Testis (tissue), 2 donors: ENCODE results near the gene PRR15.

Experiments
- CTCF ChIP-seq, 3 experiments: fragments of 450-650 bp in 2 of 3; fragments of 200-600 bp in 1 of 3; sonication (generic) in 1 of 3; IDR thresholded peaks; one replicate each; pipeline ENCODE4 v1.5.1; 2016 to 2019; ENCODE audit warnings: antibody characterized with exemption in 3 of 3, mild to moderate bottlenecking in 2 of 3, moderate library complexity in 1 of 3
- POLR2A ChIP-seq: fragments of 450-650 bp; IDR thresholded peaks from one replicate; pipeline ENCODE4 v1.6.1; 2017; ENCODE audit warnings: antibody characterized with exemption, mild to moderate bottlenecking, moderate library complexity

DNA sequence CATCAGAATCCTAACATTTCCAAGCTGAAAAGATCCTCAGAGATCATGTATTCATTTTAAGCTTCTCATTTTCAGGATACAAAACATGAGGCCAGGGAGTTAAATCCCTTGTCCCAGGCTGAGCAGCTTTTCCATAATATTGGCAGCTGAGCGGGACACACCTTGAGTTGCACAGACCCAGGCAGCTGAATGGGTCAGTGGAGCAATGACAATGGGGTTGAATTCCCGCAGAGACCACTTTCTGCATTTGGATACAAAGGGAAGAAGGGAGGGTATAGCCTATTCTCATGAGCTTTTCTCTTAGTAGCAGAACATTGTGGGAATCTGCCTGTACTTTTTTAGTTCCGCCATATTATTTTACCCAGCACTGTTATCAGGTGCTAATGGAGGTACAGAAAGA lies 49.5 kb downstream of the PRR15 start:
- TF ChIP-seq CTCF (IDR thresholded peaks at IDR 0.05) (no peak), POLR2A (no peak)
